Epidermal melanocyte (primary cell): ENCODE data around the gene PARL.
A peak's percentile ranks its signal among the peaks of the same experiment; 100 is the strongest.

Experiments
- DNase-seq: peaks from one replicate; pipeline ENCODE4 v3.0.0; 2011; ENCODE audit warnings: low spot score; ENCODE audit not compliant: insufficient read length

The PARL gene

GRCh38 chr3:183884427-183885296, at the start of gene PARL:
TSS of gene PARL (minus strand) at chr3:183884880. CDS start at chr3:183884846, 34 bp downstream.
- peak; percentile 90 for DNase-seq

GRCh38 chr3:183933160-183933559, 48.5 kb upstream of the PARL start:
- no peak for DNase-seq

- DNase-seq: no peak
Observed at GRCh38 chr3:183931881-183932280, 47.2 kb upstream of the PARL start.

DNA sequence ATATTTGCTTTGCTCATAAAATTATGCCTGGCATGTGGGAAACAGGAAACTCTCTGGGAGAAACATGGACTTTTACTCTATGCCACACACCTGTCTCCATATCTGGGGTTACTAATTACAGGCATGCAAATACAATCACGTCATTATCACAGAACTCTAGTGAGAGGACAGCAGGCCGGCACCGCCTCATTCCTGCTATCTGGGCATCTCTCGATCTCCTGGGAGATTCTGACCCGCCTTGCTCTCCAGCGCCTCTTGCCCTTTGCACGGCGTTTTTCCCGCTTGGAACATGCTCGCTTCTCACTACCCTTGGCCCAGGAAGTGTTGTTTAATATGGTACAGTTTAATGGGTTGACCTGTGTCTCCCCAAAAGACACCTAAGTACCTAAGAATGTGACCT, 45.4 kb upstream of the PARL start:
- no peak for DNase-seq

- no peak for DNase-seq
Observed at GRCh38 chr3:183927059-183927458, 42.4 kb upstream of the PARL start.

DNA sequence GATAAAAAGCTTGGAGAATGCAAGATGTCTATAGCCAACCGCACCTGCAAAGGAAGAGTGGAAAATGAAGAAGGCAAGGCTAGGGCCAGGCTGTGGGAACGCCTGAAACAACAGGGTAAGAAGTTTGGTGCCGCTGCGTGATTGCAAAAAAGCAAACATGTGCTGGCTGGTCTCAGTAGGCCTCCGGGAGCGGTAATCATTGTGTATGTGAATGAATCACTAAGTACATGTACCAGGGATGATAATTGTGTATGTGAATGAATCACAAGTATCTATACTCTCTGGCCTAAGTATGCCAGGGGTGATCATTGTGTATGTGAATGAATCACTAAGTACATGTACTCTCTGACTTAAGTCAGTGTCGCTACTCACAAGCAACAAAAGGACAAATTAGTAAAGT, 40.3 kb upstream of the PARL start:
- no peak for DNase-seq

DNA sequence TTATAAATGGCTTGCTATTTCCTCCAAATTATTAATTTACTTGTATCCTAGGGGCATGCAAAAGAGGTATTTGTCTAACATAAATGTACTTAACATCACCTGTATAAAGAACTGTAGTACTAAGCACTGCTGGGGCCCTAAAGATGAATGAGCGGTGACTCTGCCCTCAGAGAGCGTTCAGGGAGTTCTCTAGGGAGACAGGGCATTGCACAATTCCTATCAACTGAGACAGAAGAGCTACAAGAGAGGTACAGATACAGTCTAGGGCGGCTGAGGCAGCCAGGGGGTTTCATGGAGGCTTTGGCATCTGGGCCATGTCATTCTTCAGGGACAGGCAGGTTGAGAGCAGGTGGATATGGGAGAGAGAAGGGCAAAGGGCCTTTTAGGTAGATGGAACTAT, 39.9 kb upstream of the PARL start:
- no peak for DNase-seq

DNA sequence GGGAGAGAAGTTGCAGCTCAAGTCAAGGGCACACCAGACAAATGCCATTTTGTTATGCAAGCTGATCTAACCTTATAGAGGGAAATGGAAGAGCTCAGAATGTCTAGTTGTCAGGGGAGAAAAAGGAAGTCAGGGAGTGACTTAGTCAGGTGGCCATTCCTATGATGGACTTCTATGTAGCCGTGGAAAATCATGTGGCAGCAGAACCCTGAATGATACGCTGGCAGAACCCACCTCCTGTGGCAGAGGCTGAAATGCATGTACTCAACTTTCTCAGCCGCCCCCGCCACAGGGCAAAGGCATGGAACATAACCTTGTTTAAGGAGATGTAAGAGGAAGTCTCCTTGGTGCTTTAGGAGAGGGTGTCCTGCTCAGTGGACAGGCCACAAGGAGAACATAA, 37.7 kb upstream of the PARL start:
- DNase-seq: no peak

DNA sequence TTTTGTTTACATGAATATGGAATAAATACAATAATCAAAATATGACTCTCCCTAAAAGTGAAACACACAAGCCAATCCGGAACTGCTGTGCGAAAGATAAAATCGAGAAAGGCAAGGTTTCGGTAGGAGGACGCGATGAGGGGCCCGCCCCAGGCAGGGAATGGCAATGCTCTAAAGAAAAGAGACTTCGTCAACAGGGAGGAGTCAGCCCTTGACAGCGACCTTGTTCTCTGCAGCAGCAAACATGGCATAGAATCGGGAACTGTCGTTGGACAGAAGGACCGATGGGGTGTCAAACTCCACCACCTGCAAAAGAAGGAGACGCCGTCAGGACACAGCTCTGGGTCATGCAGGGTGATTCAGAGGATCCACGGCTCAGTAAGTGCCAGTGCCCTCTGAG, 36.4 kb upstream of the PARL start:
- DNase-seq: no peak

DNA sequence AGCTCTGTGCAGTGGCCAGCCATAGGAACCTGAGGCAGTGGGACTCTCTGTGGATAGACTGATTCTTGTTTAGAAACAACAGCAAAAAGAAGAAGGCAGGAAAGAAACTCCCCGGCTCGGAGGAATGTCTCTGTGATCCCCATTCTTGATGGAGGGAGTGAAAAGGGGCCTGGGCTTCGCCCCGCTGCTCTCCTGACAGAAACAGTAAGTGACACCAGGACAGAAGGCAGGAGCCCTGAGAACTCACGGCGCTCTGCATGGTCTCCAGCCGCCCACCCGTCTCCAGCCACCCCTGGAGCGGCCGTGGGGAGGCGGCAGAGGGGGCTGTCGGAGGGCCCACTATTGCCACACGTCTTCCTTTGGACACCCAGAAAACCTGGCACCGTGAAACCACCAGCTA, 35.7 kb upstream of the PARL start:
- no peak for DNase-seq

DNA sequence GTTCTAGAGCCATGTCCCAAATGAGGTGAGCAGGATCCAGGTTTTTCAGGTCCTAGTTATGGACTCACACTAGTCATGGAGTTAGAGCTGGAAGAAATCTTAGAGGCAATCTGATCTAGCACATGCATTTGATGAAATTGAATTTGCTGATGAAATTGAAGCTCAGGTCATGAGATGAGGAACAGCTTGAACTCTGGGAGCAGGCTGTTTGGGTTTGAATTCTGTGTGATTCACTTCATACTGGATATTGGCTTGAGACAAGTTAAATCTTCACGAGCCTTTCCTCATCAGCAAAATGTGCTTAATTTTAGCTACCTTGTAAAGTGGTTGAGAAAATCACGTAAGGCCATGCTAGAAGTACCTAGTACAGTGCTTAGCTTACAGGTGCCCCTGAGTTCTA, 33.5 kb upstream of the PARL start:
- DNase-seq: no peak

- no peak for DNase-seq
Observed at GRCh38 chr3:183917776-183918175, 33.1 kb upstream of the PARL start.

DNA sequence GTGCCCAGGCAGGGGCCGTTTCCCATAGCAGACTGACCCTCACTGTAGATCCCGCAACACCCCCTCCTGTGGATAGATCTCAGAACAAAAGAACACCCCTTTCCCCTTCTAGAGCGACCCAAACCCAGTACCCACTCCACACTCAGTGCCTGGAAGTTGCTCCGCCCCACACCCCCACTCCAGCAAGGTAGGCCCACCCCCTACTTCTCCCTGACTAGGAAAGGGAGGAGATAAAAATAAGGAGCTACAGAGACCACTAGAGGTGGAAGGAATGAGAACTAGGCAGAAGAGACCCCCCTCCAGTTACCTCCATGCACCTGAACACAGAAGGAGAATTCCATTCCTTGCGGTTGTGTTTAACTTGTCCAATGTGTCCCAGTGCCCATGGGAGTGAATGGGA, 30.2 kb upstream of the PARL start:
- DNase-seq: no peak

GRCh38 chr3:183913580-183913920, 28.9 kb upstream of the PARL start:
- no peak for DNase-seq

DNA sequence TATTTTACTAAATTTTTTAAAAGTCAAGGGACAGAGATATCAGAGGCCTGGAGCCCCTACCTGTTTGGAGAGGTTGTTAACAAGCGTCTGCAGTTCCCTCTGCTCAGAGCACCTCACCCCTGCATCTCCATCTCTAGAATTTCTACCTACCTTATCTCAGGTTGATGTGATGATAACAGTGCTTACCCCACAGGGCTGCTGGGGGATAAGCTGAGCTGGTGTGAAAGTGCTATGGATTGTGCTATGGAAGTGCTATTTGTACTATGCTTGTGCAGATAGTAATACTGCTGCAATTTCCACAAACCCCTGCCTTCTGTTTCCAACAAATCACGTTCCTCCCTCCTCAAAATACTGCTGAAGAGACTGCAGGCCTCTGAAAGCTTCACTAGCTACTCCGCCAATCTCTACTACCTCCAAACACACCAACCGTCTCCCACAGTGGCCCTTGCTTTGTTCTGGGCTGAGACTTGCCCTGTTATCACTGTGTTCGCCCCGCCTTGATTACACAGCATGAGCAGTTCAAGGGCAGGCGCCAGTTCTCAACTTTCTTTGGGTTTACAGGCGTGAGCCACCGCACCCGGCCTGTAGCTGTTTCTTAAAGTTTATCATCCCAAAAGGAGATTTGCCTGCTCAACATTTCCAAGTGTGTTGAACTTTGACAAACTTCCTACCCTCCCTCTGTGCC, 28.4 kb upstream of the PARL start:
- DNase-seq: no peak

- DNase-seq: no peak
Observed at GRCh38 chr3:183911763-183912506, 27.3 kb upstream of the PARL start.

- no peak for DNase-seq
Observed at GRCh38 chr3:183911087-183911486, 26.4 kb upstream of the PARL start.

GRCh38 chr3:183909030-183909600, 24.4 kb upstream of the PARL start:
- no peak for DNase-seq

DNA sequence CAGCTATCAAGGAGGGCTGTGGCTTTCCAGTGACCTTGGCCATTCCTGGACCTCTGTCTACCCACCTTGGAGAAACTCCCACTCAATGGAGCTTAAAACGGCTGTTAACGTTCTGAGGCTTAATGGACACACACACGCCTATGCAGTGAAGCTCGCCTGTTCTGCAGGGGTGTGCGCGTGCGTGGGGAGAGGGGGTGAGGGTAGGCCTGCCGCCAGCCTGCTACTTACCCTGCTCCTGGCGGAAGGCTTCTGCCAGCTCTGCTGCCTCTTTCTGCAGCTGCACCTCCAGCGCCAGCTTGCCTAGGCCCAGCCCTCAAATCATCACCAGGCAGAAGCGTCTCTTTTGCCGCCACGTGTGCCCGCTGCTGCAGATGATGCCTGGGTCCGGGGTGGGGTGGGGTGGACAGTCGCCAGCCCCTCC, 23.2 kb upstream of the PARL start:
- no peak for DNase-seq

DNA sequence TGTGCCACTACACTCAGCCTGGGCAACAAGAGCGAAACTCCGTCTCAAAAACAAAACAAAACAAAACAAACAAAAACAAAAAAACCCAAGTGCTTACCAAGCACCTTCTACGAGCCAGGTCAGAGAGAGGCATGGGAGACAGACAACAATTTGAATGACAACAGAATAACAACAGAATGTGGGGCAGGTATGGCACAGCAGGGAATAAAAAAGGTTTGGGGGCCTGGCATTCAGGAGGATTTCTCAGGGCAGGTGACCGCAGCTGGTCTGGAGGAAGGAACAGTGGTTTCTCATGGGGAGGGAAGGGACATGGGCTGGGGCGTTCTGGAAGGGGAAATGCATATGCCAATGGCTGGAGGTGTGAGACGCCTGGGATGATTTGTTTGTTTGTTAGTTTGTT, 22.5 kb upstream of the PARL start:
- no peak for DNase-seq

GRCh38 chr3:183906234-183906921, 21.7 kb upstream of the PARL start:
- DNase-seq: no peak
